ENCODE results near the gene PFAS.

The PFAS gene

DNA sequence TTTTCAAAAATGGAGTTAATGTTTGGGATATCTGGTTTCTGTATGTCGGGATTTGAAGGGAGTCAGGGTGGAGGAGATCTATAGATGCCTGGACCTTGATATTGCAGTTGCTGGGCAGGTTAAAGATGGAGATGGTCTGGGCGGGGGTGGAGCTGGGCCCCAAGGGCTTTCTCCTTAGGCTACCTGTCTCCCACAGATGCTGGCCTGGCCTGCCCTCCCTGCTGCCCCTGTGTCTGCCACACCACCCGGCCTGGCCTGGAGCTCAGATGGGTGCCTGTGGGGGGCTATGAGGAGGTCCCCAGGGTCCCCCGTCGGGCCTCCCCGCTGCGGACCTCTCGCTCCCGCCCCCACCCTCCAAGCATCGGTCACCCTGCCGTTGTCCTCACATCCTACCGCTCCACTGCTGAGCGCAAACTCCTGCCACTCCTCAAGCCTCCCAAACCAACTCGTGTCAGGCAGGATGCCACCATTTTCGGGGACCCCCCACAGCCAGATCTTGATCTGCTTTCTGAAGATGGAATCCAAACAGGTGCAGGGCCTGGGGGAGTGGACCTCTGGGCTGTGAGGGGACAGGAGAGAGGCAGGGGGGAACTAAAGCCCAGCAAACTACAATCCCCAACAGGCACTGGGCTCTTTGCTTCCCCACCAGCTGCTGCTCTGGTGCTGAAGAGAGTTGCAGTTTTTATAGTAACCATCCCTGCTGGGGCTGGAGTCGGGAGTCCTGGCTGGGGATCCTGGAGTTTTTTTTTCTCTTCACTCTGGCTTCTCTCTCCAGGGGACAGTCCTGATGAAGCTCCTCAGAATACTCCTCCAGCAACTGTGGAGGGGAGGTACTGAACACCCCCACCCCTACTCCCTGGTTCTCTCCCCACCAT is 63.9 kb downstream of the PFAS start:
- FAIRE-seq: no peak

DNA sequence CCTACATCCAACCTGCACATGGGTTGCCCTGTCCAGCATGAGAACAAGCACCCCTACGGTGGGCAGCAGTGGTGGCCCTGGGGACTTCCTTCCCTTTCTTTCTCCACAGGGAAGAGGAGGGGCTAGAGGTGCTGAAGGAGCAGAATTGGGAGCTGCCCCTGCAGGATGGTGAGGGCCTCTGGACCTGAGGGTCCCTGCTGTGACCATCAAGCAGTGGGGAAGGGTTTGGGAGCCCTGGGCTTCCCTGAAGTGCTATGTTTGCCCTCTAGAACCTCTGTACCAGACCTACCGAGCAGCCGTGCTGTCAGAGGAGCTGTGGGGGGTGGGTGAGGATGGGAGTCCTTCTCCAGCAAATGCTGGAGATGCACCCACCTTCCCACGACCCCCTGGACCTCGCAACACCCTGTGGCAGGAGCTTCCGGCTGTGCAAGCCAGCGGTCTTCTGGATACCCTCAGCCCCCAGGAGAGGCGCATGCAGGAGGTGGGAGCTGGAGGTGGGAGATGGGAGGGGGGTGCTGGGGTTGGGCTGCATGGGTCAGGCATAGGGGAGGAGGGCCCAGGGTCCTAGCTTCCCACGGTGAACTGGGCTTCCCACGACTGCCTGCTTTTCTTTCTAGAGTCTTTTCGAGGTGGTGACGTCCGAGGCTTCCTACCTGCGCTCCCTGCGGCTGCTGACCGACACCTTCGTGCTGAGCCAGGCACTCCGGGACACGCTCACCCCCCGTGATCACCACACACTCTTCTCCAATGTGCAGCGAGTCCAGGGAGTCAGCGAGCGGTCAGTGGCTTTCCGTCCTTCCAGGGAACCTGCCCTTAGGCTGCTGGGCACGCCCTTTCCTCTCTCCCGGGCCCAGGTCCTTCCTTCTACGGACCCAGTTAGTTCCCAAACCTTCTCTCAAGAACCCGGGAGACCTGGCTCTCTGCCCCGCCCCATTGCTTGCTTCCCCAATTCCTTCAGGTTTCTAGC is 66.0 kb downstream of the PFAS start:
- no peak for FAIRE-seq

DNA sequence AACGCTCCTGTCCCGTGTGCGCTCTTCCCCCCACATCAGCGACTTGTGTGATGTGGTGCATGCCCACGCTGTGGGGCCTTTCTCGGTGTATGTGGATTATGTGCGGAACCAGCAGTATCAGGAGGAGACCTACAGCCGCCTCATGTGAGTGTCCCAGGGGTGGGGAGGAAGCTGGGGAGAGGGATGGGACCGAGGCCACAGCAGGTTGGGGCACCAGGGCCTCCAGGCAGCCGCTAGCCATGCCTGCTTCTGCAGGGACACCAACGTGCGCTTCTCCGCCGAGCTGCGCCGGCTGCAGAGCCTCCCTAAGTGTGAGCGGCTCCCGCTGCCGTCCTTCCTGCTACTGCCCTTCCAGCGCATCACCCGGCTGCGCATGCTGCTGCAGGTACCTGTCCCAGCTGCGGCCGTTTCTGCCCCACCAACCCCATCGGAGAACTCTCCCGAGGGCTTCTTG is 66.7 kb downstream of the PFAS start:
- FAIRE-seq: no peak

DNA sequence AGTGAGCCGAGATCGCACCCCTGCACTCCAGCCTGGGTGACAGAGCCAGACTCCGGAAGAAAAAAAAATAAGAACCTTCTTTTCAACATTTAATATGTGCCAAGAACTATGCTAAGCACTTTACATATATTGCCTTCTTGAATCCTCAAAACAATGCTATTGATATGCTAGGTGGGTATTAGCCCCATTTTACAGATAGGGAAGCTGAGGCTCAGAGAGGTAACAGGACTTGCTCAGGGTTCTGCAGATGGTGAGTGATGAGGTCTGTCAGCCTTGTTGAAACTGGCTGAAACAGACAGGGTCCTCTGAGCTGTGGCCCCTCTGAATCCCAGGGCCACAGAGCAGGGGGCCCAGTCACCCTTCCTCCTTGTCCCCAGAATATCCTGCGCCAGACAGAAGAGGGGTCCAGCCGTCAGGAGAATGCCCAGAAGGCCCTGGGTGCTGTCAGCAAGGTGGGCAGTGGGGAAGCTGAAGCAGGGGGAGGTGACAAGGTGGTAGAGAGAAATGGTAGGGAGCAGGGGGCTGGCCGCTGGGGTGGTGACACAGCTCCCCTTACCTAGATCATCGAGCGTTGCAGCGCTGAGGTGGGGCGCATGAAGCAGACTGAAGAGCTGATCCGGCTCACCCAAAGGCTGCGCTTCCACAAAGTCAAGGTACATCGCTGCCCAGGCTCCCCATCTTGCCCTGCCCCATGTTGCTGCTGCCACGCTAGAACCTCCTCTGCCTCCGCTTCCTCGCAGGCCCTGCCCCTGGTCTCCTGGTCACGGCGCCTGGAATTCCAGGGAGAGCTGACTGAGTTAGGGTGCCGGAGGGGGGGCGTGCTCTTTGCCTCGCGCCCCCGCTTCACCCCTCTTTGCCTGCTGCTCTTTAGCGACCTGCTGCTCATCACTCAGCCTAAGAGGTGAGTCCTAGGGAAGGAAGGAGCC is 69.2 kb downstream of the PFAS start:
- FAIRE-seq: no peak
